Renal pelvis (tissue), 12 donors: Measurements from ENCODE around the gene LMOD3. TPM values are rescaled to one million over a fixed set of nuclear protein-coding genes. Genes with fewer than 3 reads are reported as not detected.

Experiments
- DNase-seq: peaks from one replicate; pipeline ENCODE4 v3.0.0-alpha.2; 2013
- long read RNA-seq, 16 experiments: transcript quantifications; one replicate each; lab custom pipeline, GENCODE V29; 2026
- polyA plus RNA-seq, 3 donors: library from polyadenylated mRNA; unstranded; fragments of 120-200 nt; gene quantifications; one replicate each; pipeline ENCODE4 v1.2.1, GENCODE V29; 2013; ENCODE audit not compliant: insufficient read length in 3 of 3

The LMOD3 gene
- polyA plus RNA-seq = under 1 TPM; 0.05 to 0.10 (median 0.07) TPM
- long read RNA-seq, donor 1 = 0 reads
- long read RNA-seq, donor 2 = 0 reads
- long read RNA-seq, donor 3 = 0 reads
- long read RNA-seq, donor 4 = 0 reads
- long read RNA-seq, donor 5 = 0 reads
- long read RNA-seq, donor 6 = 0 reads
- long read RNA-seq, donor 7 = 0 reads
- long read RNA-seq, donor 8 = 0 reads
- long read RNA-seq, donor 9 = 0 reads
- long read RNA-seq, donor 10 = 0 reads
- long read RNA-seq, donor 11 = 0 reads
- long read RNA-seq, donor 12 = 0 reads
- long read RNA-seq, donor 13 = 0 reads
- long read RNA-seq, donor 14 = 0 reads
- long read RNA-seq, donor 15 = 0 reads
- long read RNA-seq, donor 16 = 0 reads

- no peak for DNase-seq
Measured at GRCh38 chr3:69122403-69122802, at the start of gene LMOD3. TSS of gene LMOD3 (minus strand) at chr3:69122595. CDS start at chr3:69122386, 209 bp downstream.

GRCh38 chr3:69172058-69172457 is 49.7 kb upstream of the LMOD3 start:
- DNase-seq = no peak

GRCh38 chr3:69166446-69166845 is 44.1 kb upstream of the LMOD3 start:
- no peak for DNase-seq

- DNase-seq = no peak
Measured at GRCh38 chr3:69165744-69166143, 43.3 kb upstream of the LMOD3 start.

GRCh38 chr3:69164296-69164695 is 41.9 kb upstream of the LMOD3 start:
- no peak for DNase-seq

- no peak for DNase-seq
Measured at GRCh38 chr3:69162308-69162980, 40.0 kb upstream of the LMOD3 start.

DNA sequence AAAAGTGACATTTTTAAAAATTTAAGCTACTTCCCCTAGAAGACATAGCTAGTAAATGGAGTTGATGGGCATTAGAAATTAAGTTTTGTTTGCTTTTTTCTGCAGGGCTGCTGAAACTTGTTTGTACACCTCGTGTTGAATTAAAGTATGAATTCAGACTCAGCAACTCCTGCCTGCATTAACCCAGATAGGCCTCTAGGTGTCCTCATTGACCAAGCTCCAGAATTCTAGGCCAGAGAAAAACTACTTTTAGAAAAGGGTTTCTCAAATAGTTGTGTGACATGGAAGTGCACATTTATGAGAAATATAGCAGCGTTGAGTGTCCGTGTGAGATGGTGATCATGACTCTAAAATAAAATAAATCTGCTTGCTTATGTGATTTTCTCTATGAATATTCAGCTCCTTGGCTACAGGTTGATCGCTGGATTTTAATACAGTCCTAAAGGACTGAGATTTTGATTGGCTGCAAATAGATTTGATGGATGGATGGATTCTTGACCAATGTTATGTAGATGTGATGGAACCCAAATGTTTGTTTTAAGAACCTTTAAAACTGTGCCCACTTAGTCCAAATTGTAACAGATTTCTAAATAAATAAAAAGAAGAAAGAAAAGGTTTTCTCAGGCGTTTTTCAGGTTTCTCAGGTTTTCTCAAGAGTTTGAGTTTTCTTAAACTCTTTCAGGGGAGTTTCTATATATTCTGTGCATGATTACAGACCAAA is 39.4 kb upstream of the LMOD3 start:
- DNase-seq = peak; percentile 48

- DNase-seq = no peak
Measured at GRCh38 chr3:69160525-69160924, 38.1 kb upstream of the LMOD3 start.

GRCh38 chr3:69160107-69160506 is 37.7 kb upstream of the LMOD3 start:
- DNase-seq = no peak

- no peak for DNase-seq
Measured at GRCh38 chr3:69149586-69149985, 27.2 kb upstream of the LMOD3 start.

DNA sequence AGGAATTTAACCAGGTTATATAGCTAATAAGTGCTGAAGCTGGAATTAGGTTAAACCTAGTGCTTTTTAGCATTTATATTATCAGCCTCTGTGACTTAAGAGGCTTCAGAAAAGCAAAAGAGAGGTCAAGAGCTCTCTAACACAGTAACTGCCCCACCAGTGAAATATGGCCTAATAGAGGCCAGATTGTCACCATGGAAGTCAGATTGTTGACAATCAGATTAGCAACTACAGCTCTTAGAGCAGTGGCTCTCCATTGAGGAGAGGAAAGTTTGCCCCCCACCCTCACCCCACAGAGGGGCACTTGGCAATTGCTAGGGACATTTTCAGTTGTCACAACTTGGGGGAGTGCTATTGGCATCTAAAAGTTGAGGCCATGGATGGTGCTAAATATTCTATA is 23.3 kb upstream of the LMOD3 start:
- DNase-seq = no peak

- DNase-seq = no peak
Measured at GRCh38 chr3:69144631-69145245, 22.3 kb upstream of the LMOD3 start.

DNA sequence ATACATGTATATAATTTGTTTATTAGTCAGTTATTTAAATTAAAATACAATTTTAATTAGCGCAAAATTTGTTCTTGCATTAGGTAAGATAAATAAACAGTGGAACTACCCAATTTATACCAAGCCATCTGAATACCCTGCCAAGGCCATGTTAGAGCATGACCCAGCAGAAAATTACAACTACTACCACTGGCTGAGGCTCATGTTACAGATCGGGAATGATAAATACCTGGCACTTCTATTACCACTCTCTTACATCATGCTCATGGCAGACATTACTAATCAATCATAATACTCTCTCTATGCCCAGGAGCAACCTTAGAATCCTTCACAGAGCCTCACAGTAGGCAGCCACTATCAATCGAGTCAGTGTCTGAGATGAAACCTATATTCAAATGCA is 21.2 kb upstream of the LMOD3 start:
- no peak for DNase-seq

- DNase-seq = no peak
Measured at GRCh38 chr3:69142797-69143454, 20.5 kb upstream of the LMOD3 start.

- DNase-seq = no peak
Measured at GRCh38 chr3:69142090-69142489, 19.7 kb upstream of the LMOD3 start.

DNA sequence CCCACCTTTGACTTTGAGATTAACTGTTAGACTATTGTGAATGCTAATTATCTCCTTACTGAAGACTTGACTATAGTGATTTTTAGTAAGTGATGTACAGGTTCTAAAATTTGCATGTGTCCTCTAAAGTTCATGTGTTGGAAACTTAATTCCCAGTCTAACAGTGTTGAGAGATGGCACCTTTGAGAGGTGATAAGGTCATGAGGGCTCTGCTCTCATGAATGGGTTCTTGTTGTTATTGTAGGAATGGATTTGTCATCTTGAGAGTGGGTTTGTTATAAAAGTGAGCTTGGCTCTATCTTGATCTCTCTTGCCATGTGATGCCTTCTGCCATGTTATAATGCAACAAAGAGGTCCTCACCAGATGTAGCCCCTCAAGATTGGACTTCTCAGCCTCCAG is 18.9 kb upstream of the LMOD3 start:
- DNase-seq = no peak

- no peak for DNase-seq
Measured at GRCh38 chr3:69137412-69137811, 15.0 kb upstream of the LMOD3 start.

DNA sequence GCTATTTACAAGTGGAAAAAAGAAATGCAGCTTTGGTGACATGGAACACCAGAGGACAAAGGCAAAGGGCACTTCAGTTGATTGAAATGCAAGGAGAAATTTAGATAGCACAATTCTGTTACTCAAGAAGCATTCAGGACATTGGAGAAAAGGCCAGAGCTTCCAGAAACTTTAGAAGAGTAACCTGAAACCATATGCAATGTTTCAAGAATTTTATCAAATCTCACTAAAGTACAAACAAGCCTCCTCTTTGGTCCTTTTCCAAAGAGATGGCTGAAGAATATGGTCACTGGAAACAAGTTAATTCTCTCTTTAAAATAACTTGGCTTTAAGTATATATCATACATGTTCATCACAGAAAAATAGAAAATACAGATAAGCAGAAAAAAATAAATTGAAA is 14.6 kb upstream of the LMOD3 start:
- no peak for DNase-seq

- DNase-seq = no peak
Measured at GRCh38 chr3:69130689-69131088, 8.3 kb upstream of the LMOD3 start.

- DNase-seq = no peak
Measured at GRCh38 chr3:69129531-69129930, 7.1 kb upstream of the LMOD3 start.

GRCh38 chr3:69128509-69128908 is 6.1 kb upstream of the LMOD3 start:
- no peak for DNase-seq

- no peak for DNase-seq
Measured at GRCh38 chr3:69126999-69127398, 4.6 kb upstream of the LMOD3 start.
